HG03565 (cell line): ENCODE measurements around the gene VAC14.

ENCODE experiments used
- ATAC-seq: cut with Tn5 transposase; IDR thresholded peaks from one replicate; pipeline ENCODE4 v1.9.1; 2021; ENCODE audit warnings: mild to moderate bottlenecking, moderate library complexity; ENCODE audit not compliant: unreplicated experiment

VAC14 gene

DNA sequence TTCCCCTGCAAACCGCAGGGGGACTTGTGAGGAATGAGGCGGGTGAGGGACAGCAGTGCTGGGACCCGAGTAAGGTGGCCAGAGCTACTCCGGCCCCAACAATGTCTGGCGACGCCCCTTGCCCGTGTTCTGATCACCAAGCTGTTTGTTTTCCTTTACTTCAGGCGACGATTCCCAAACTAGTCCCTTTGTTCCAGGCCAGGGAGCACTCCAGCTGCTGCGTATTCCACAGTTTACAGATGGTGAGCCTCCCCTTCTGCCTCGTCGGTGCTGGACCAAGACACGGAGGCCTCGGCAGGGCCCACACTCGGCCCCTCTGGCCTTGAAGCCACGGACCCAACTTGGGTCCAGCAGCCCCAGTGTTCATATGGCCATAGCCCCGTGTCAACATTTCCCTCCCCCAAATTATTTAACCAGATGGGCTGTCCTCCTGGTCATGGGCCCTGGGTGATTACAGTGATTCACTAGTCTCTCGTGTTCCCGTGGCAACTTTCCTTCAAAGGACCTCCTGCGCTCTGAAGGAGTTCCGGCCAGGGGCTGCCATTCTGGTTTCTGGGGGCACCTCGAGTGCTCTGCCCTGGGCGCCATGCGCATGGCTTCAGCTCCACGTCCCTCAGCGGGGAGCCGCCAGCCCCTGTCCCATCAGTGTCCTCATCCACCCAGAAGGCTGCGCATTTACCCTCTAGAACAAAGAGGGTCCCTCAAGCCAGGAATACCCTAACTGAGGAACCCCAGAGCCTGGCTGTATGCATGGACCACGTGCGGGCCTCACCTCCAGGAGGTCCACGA lies 90.3 kb downstream of the VAC14 start:
- ATAC-seq: no peak

GRCh38 chr16:70709942-70710341 lies 91.0 kb downstream of the VAC14 start:
- no peak for ATAC-seq

- ATAC-seq: no peak
These were observed 91.5 kb downstream of the VAC14 start for GRCh38 chr16:70709457-70709856.

DNA sequence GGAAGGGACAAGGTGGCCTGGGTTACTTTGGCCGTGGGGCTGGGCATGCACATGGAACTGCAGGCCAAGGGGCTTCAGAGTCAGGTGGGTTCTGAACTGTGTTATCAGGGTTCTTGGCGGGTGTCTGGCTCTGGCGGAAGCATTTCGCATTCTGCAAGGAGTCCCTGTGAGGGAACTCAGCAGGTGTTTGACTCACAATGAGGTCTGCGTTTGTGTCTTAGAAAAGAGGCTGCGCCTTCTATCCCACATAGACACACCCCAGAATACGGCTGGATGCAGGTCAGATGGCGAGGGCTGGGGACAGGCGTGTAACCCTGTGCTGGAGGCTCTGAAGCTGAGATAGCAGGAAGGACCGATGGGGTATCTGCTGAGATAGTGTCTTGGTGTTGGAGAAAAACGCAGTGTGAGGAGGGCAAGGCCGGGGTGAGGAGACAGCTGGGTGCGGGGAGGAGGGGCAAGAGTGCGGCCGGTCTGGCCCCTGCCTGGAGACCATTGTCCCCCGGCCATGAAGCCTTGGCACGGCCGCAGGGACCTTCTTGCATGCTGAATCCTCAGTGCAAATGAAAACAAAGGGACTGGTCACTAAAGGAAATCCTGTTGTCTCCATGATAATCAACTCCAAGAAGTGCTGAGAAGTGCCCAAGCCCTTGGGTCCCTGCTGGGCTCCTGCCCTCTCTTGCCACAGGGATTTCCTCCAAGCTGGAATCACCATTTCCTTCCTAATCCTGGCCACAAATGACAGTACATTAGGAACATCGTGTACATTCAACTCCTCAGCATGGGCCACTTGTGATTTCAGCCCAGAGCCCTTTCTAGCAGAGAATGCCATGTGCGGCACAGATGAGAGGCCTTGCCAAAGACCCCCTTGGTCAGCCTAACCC lies 92.4 kb downstream of the VAC14 start:
- no peak for ATAC-seq

DNA sequence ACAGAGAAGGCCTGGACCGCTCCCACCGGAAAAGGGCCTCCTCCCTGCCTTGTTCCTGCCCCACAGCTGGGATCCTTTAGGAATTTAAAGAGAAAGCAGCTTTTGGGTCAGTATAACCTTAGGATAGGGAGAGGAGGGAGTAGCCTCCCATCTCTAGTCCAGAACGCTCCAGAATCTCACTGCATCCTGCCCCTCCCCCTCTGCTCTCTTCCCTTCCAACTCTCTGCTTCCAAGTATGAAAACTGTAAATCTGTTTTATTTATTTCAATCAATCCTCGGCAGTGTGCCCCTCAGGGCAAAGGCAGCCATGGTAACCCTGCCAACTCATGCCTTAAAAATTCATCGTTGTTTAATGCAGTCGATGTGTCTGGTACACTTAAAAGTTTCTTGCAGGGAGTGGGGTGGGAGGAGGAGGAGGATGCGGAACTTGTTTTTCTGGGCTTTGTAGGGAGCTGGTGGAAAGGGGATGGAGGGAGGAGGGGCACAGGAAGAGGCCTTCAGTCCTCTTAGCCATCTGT lies 94.0 kb downstream of the VAC14 start:
- no peak for ATAC-seq

GRCh38 chr16:70705056-70705455 lies 95.9 kb downstream of the VAC14 start:
- ATAC-seq: no peak

DNA sequence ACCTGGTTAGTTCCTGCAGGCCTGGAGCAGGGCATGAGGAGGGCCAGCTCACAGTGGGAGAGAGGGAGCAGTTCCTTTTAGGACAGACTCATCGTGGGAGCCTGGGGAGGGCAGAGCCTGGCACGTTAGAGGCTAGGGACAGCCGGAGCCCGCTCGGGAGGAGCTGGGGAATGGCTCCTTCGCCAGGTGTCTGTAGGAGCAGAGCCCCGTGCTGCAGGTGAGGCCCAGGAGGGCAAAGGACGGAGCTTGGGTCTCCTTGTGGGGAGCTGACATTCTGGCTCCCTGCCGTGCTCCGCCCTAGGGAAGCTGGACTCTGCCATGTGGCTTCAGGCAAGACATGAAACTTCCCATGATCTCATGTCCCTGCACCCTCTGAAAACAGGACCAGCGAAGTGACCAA lies 96.4 kb downstream of the VAC14 start:
- ATAC-seq: no peak

- no peak for ATAC-seq
These were observed 97.0 kb downstream of the VAC14 start for GRCh38 chr16:70703835-70704381.

DNA sequence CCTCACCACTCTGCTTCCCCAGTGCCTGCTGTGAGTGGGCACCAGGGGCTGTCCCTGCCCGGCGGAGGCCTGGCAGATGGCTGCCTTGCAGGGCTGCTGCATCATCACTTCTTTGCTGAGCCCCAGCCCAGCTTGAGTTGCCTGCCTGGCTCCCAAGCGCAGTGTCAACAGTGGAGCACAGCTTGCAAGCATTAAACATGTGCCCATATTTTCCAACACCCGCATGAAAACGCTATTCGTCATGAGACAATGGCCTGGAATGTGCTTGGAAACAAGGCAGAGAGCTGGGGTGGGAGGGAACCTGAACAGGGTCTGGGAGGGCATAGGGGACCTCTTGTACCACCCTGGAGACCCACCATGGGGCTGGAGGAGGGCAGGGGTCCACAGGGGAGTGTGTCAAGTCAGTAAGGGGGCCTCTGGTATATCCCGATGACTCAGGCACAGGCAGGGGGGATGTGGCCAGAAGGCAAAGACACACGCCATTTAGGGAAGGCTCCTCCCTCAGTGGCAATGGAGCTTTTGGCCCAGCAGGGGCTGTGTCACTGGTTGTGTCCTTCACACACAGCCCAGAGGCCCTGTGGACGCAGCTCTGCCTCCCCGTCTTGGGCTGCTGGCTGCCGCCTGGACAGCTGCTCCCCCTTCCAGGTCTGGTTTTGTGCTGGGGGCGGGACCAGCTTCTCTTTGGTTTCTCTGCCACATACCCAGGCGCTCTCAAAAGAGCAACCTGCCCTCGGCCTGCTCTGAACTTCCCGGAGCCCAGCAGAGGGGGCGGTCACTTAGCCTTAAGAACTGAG lies 97.7 kb downstream of the VAC14 start:
- no peak for ATAC-seq

DNA sequence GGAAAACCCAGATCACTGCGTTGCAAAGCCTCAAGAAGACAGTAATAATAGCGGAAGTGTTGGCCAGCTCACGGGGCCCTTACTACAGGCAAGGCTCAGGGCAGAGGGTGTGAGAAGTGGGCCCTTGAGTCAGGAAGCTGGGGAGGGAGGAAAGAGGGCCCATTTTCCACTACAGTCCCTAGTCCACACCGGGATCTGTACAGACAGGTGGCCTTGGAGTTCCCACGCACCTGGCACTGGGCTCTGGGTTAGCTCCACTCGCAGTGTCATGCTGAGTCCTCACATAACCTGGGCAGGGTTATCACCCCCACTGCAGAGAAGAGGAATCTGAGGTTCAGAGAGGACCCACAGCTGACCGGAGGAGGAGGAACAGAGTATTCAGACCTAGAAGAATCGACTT lies 98.3 kb downstream of the VAC14 start:
- no peak for ATAC-seq

DNA sequence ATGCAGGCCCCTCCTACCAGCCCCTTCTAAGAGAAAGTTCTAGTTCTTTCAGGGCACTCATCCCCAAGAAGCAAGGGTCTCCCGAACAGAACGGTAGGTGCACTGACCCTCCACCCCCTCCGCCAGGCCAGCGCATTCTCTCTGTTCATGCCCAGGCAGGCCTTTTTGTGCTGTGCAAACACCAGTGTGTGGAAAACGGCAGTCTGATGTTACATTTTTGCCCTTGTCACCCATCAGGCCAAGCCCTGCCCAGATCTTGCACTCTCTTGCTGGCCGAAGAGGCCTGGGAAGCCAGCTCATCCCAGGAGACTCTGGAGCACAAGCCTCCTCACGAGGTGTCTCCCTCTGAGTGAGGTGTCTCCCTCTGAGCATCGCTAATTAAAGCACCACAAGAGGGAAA lies 99.0 kb downstream of the VAC14 start:
- ATAC-seq: no peak

DNA sequence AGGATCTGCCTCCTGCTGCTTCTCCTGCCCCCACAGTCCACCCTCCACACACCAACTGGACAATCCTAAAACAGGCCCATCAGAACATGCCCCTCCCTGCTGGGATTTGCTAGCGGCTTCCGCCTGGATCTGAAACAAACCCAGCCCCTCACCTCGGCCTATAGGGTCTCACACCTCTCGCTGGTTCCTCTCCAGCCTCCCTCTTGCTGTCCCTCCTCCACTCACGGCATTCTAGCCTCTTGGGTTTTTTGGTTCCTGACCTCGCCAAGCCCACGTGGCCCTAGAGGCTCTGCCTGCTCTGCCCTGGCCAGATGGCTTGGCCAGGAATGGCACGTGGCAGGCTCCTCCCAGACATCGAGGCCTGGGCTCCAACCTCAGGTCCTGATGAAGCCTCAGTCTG lies 99.4 kb downstream of the VAC14 start:
- no peak for ATAC-seq

- ATAC-seq: no peak
These were observed 99.9 kb downstream of the VAC14 start for GRCh38 chr16:70701036-70701435.

DNA sequence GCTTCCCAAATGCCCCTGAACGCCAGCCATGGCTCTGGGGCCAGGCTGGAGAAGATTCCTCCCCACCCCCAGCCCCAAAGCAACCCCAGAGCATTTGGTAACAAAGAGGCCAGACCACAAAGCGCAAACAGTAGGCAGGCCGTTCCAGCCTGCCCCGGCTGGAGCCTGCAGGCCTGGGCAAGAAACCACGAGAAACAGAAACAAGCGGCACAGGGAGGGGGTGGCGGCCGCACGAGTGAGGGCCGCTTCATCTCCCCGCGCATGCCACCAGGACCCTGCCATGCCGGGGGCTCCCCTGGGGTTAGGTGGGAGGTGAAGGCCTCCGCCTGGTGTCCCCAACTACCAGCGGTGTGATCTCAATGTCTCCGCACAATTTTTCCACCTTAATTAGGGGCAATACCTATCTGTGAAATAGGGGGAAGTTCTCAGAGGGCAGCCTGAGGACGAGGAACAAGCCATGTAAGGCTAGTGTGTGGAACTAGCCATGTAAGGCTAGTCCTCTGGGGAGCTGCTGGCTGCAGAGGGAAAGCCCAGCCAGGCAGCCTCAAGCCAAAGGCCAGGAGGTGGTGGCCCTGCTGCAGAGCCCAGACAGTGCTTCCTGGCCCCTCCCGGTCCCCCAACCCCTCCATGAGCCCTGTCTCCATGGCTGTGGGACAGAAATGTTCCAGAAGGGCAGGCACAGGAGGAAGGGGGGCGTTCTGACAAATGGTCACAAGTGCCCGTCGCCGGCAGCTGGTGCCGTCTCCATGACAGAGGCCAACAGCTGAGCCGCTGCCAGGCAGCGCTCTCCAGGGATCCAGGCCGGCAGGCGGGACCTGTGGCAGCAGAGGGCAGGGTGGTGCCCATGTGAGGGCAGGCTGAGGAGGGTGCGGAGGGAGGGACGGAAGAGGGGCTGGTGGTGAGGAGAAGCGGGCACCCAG lies 100.6 kb downstream of the VAC14 start:
- no peak for ATAC-seq

- ATAC-seq: no peak
These were observed 101.3 kb downstream of the VAC14 start for GRCh38 chr16:70699696-70700095.

DNA sequence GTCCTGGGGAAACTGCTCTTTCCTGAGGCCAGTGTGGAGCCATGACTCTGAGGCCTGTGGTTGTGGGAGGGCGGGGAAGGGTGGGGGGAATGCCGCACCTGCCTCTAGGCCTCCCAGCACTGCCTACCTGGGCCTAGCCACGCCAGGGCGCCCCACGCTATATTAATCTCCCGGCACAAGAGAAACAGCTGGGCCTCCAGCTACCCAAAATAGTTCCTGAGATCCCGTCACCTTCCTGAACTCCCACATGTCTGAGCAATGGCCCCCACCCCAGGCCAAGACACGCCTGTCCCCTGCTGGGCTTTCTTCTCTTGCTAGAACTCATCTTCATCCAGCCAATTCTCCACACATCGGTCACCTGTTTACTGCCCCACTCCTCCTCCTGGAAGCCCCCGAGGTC lies 102.1 kb downstream of the VAC14 start:
- ATAC-seq: no peak

DNA sequence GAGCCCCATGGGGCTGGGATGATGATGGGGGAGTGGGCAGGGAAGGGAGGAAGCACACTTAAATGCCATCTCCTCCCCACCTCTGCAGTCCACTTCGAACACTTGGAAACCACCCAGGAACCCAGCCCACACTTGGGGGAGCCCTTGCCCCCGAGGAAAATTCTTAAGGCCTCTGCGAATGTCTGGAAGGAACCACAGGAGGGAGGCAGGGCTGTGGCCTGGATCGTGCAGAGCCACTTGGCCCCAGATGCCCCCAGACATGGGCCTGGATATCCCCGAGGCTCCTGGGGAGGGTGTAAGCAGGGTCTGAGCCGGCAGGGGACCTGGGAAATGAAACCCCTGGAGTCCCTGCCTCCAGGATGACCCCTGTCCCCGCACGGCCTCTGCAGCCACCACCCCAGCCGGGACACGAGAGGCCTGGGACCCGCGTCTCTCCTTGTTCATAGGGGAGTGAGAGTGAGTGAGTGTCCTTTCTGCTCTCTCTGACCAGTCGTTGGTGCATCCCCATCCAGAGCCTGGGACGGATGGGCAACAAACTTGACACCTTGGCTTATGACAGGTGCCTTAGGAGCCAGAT lies 103.3 kb downstream of the VAC14 start:
- no peak for ATAC-seq

DNA sequence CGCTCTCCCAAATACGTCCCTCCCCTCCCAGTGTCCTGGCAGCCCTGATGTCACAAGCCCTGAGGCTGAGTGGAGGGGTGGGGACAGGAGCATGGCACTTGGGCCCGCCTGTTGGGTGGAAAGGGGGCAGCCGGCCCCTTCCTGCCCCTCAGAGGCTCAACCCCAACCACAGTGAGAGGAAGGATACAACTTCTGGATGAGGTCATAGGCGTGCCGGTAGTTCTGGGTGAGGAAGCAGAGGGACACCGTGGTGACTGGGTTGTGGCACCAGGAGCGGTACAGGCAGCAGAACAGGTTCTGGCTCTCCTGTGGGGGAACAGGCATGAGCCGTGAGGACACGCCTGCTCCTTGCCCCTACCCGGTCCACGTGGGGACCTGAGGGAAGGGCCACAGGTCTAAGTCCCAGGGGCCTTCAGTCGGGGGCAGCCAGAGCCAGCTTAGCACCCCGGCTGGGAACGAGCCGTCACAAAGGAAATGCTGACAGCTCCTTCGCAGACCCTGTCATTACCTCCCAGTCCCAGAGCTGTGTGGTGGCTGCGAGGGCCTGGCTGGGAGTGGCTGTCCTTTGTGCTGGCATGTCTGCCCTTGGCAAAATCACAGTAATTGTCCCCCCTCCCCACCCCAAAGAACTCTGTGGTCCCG lies 103.9 kb downstream of the VAC14 start:
- no peak for ATAC-seq

- no peak for ATAC-seq
These were observed 104.6 kb downstream of the VAC14 start for GRCh38 chr16:70696355-70696754.
